PC-9 (cell line): ENCODE results near the gene LIMA1.

Experiments used
- EZH2 ChIP-seq: fragments of 200-600 bp; sonication (generic); IDR thresholded peaks from 2 replicates; pipeline ENCODE4 v1.8.0; 2017; ENCODE audit warnings: antibody characterized with exemption, low read depth
- TF ChIP-seq, protein P1 (sequence below): fragments of 200-600 bp; sonication (generic); conservative IDR thresholded peaks from 2 replicates; pipeline ENCODE4 v1.6.1; 2017; ENCODE audit warnings: mixed run types, antibody characterized with exemption, mild to moderate bottlenecking, moderate library complexity

DNA sequence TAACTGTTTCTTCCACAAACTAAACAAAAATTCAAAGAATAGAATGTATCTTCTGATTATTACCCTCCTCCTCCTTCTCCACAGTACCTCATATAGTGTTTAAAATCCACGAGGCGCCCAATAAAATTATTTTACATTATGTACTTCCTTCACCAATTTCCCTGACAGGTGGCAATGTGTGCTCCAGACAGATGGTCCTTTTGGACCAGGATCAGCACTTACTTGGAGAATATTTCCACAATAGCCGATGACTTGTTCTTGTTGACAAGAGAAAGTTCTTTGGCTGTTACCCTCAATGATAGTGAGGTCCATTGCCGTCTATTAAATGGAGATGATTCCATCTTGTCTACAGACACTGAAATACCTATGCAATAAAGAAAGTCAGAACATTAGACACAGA is 34.9 kb downstream of the LIMA1 start:
- TF ChIP-seq, protein P1, sequence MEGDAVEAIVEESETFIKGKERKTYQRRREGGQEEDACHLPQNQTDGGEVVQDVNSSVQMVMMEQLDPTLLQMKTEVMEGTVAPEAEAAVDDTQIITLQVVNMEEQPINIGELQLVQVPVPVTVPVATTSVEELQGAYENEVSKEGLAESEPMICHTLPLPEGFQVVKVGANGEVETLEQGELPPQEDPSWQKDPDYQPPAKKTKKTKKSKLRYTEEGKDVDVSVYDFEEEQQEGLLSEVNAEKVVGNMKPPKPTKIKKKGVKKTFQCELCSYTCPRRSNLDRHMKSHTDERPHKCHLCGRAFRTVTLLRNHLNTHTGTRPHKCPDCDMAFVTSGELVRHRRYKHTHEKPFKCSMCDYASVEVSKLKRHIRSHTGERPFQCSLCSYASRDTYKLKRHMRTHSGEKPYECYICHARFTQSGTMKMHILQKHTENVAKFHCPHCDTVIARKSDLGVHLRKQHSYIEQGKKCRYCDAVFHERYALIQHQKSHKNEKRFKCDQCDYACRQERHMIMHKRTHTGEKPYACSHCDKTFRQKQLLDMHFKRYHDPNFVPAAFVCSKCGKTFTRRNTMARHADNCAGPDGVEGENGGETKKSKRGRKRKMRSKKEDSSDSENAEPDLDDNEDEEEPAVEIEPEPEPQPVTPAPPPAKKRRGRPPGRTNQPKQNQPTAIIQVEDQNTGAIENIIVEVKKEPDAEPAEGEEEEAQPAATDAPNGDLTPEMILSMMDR = no peak
- no peak for TF ChIP-seq EZH2
